ENCODE results near the gene CCDC14.
A peak's percentile ranks its signal among the peaks of the same experiment; 100 is the strongest.

The CCDC14 gene

GRCh38 chr3:123949641-123950040 is 11.4 kb downstream of the CCDC14 start:
- no peak overlapping the region for H3K4me3 ChIP-seq (ENCODE audit: low read depth, low read length)
- TF ChIP-seq, protein P1, sequence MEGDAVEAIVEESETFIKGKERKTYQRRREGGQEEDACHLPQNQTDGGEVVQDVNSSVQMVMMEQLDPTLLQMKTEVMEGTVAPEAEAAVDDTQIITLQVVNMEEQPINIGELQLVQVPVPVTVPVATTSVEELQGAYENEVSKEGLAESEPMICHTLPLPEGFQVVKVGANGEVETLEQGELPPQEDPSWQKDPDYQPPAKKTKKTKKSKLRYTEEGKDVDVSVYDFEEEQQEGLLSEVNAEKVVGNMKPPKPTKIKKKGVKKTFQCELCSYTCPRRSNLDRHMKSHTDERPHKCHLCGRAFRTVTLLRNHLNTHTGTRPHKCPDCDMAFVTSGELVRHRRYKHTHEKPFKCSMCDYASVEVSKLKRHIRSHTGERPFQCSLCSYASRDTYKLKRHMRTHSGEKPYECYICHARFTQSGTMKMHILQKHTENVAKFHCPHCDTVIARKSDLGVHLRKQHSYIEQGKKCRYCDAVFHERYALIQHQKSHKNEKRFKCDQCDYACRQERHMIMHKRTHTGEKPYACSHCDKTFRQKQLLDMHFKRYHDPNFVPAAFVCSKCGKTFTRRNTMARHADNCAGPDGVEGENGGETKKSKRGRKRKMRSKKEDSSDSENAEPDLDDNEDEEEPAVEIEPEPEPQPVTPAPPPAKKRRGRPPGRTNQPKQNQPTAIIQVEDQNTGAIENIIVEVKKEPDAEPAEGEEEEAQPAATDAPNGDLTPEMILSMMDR (conservative IDR thresholded peaks at IDR 0.05; ENCODE audit: low read depth, low read length) = no peak
- peak; percentile 33 for DNase-seq (ENCODE audit: low read depth)

- H3K4me3 ChIP-seq (ENCODE audit: low read depth, low read length) = no peak overlapping the region
- TF ChIP-seq, protein P1 (conservative IDR thresholded peaks at IDR 0.05; ENCODE audit: low read depth, low read length) = no peak
- DNase-seq (ENCODE audit: low read depth) = no peak
These were observed 12.6 kb downstream of the CCDC14 start for GRCh38 chr3:123948449-123948848.

GRCh38 chr3:123947482-123947881 is 13.5 kb downstream of the CCDC14 start:
- no peak for DNase-seq (ENCODE audit: low read depth)
- H3K4me3 ChIP-seq (ENCODE audit: low read depth, low read length) = no peak overlapping the region
- TF ChIP-seq, protein P1 (conservative IDR thresholded peaks at IDR 0.05; ENCODE audit: low read depth, low read length) = no peak

DNA sequence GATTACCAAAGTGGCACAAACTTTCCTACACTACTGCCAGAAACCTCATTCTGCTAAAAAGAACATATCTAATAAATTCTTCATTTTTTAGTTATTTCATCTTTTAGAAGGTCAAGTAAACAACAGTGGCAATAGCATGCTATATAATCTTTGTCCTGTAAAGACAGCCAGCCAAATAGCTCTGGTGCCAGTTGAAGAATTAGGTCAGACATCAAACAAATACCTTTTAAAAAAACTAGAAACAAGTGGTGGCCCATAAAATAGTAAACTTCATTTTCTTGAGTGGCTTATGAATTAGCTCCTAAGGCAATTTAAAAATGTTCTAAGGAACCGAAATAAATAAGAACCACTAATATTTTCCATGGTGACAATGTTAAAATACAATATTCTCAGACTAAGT is 19.5 kb downstream of the CCDC14 start:
- no peak for DNase-seq (ENCODE audit: low read depth)
- TF ChIP-seq, protein P1 (conservative IDR thresholded peaks at IDR 0.05; ENCODE audit: low read depth, low read length) = no peak
- H3K4me3 ChIP-seq (ENCODE audit: low read depth, low read length) = no peak overlapping the region

DNA sequence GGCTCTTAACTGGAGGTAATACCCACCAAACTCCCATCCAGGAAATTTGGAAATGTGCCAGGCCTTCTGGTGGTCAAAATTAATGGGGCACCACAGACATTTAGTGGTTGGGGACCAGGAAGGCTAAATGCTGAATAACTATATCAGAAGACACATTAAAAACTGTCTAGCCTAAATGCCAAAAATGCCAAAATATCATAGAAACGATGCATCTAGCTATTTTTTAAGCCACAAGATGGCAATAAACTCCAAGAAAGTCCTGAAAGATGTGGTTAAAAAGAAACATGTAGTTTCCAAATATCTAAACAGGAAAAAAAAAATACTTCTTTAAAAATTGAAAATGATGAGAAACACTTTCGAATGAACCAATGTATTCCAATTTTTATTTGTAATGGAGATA is 19.9 kb downstream of the CCDC14 start:
- H3K4me3 ChIP-seq (ENCODE audit: low read depth, low read length) = no peak overlapping the region
- TF ChIP-seq, protein P1 (conservative IDR thresholded peaks at IDR 0.05; ENCODE audit: low read depth, low read length) = peak; percentile 34
- peak; percentile 19 for DNase-seq (ENCODE audit: low read depth)

- DNase-seq (ENCODE audit: low read depth) = no peak
- no peak overlapping the region for H3K4me3 ChIP-seq (ENCODE audit: low read depth, low read length)
- TF ChIP-seq, protein P1 (conservative IDR thresholded peaks at IDR 0.05; ENCODE audit: low read depth, low read length) = no peak
These were observed 21.3 kb downstream of the CCDC14 start for GRCh38 chr3:123939706-123940105.

- H3K4me3 ChIP-seq (ENCODE audit: low read depth, low read length) = no peak overlapping the region
- no peak for DNase-seq (ENCODE audit: low read depth)
- TF ChIP-seq, protein P1 (conservative IDR thresholded peaks at IDR 0.05; ENCODE audit: low read depth, low read length) = no peak
These were observed 24.6 kb downstream of the CCDC14 start for GRCh38 chr3:123936400-123936799.

Data from choroid plexus epithelial cell (primary cell).